MM.1S (cell line): ENCODE data around the gene CDC16.

Experiments
- DNase-seq: peaks from one replicate; pipeline ENCODE4 v3.0.0-alpha.2; 2015
- H2AFZ ChIP-seq: fragments of 300-600 bp; sonication (generic); 2 replicates; pipeline ENCODE4 v1.6.0; 2016; ENCODE audit warnings: antibody characterized with exemption, low read length
- H3F3A ChIP-seq: fragments of 300-600 bp; sonication (generic); 2 replicates; pipeline ENCODE4 v1.6.1; 2016; ENCODE audit warnings: mild to moderate bottlenecking, antibody characterized with exemption, low read length, moderate library complexity, mixed read lengths; ENCODE audit not compliant: insufficient read depth
- H3K27ac ChIP-seq: fragments of 300-600 bp; sonication (generic); 2 replicates; pipeline ENCODE4 v1.5.1; 2016; ENCODE audit warnings: mild to moderate bottlenecking, low read length
- H3K27me3 ChIP-seq: fragments of 300-600 bp; sonication (generic); replicated peaks from 2 replicates; pipeline ENCODE4 v1.6.0; 2016; ENCODE audit warnings: low read length; ENCODE audit not compliant: insufficient read depth
- H3K36me3 ChIP-seq: fragments of 300-600 bp; sonication (generic); replicated peaks from 2 replicates; pipeline ENCODE4 v1.6.1; 2016; ENCODE audit warnings: mild to moderate bottlenecking, low read length, mixed read lengths; ENCODE audit not compliant: insufficient read depth
- H3K4me1 ChIP-seq: fragments of 300-600 bp; sonication (generic); 2 replicates; pipeline ENCODE4 v1.6.1; 2016; ENCODE audit warnings: low read length, mixed read lengths
- H3K4me2 ChIP-seq: fragments of 300-600 bp; sonication (generic); 2 replicates; pipeline ENCODE4 v1.6.0; 2016; ENCODE audit warnings: low read depth, low read length
- H3K4me3 ChIP-seq: fragments of 300-600 bp; sonication (generic); 2 replicates; pipeline ENCODE4 v1.5.1; 2016; ENCODE audit warnings: low read length, mixed read lengths
- H3K79me2 ChIP-seq: fragments of 300-600 bp; sonication (generic); 2 replicates; pipeline ENCODE4 v1.6.1; 2016; ENCODE audit warnings: mixed run types, low read length, mixed read lengths
- H3K9ac ChIP-seq: fragments of 300-600 bp; sonication (generic); 2 replicates; pipeline ENCODE4 v1.6.1; 2016; ENCODE audit warnings: low read length, mixed read lengths
- H3K9me2 ChIP-seq: fragments of 300-600 bp; sonication (generic); replicated peaks from 2 replicates; pipeline ENCODE4 v1.6.1; 2016; ENCODE audit warnings: mild to moderate bottlenecking, low read length, mixed read lengths; ENCODE audit not compliant: insufficient read depth
- H3K9me3 ChIP-seq: fragments of 300-600 bp; sonication (generic); replicated peaks from 2 replicates; pipeline ENCODE4 v1.6.1; 2016; ENCODE audit warnings: mild to moderate bottlenecking, low read length, mixed read lengths; ENCODE audit not compliant: insufficient read depth
- H4K20me1 ChIP-seq: fragments of 300-600 bp; sonication (generic); 2 replicates; pipeline ENCODE4 v1.6.1; 2016; ENCODE audit warnings: mild to moderate bottlenecking, low read length, moderate library complexity, mixed read lengths; ENCODE audit not compliant: insufficient read depth
- EZH2 ChIP-seq: fragments of 300-600 bp; sonication (generic); optimal IDR thresholded peaks from 2 replicates; pipeline ENCODE3; 2017; ENCODE audit warnings: low read depth, mild to moderate bottlenecking, antibody characterized with exemption, low read length, mixed read lengths
- EZH2phosphoT487 ChIP-seq: fragments of 300-600 bp; sonication (generic); IDR thresholded peaks from 2 replicates; pipeline ENCODE4 v1.6.1; 2018; ENCODE audit warnings: antibody characterized with exemption, low read length
- TF ChIP-seq, protein P1 (sequence below): fragments of 300-600 bp; sonication (generic); IDR thresholded peaks from 2 replicates; pipeline ENCODE4 v1.5.1; 2016; ENCODE audit warnings: antibody characterized with exemption, low read length, mixed read lengths

Gene CDC16

DNA sequence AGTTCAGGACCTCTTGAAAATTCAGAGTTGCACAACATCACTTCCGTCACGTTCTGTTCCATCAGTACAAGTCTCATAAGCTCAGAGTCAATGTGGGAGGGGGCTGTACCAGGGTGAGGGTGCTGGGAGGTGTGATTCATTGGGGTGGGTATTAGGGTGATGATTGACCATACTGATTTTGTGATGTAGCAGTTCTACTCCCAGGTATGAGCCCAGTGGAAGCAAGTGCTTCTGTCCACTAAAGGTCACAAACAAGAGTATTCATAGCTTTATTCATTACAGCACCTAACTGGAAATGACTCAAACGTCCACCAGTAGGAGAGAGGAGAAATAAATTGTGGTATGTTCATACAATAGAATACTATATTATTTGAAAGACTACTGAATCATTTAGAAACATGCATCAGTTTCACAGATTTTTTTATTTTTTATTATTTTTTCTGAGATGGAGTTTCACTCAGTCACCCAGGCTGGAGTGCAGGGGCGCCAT is 34.6 kb downstream of the CDC16 start:
- Histone ChIP-seq H3F3A (peaks cover 11% of the 10 kb centered on the region), H3K9ac (no peak overlapping the region), H3K79me2 (peaks cover 59% of the 10 kb centered on the region), H3K9me2 (no peaks in the 10 kb centered on the region), H3K27me3 (no peaks in the 10 kb centered on the region), H4K20me1 (no peaks in the 10 kb centered on the region), H3K4me3 (no peak overlapping the region), H3K4me2 (no peak overlapping the region), H2AFZ (no peak overlapping the region), H3K4me1 (peaks cover 64% of the 10 kb centered on the region), H3K9me3 (no peaks in the 10 kb centered on the region), H3K27ac (no peak overlapping the region; the same call in 1 of the 2 replicates), H3K36me3 (peaks cover 26% of the 10 kb centered on the region)
- no peak for DNase-seq
- TF ChIP-seq EZH2: no peak
- TF ChIP-seq, protein P1, sequence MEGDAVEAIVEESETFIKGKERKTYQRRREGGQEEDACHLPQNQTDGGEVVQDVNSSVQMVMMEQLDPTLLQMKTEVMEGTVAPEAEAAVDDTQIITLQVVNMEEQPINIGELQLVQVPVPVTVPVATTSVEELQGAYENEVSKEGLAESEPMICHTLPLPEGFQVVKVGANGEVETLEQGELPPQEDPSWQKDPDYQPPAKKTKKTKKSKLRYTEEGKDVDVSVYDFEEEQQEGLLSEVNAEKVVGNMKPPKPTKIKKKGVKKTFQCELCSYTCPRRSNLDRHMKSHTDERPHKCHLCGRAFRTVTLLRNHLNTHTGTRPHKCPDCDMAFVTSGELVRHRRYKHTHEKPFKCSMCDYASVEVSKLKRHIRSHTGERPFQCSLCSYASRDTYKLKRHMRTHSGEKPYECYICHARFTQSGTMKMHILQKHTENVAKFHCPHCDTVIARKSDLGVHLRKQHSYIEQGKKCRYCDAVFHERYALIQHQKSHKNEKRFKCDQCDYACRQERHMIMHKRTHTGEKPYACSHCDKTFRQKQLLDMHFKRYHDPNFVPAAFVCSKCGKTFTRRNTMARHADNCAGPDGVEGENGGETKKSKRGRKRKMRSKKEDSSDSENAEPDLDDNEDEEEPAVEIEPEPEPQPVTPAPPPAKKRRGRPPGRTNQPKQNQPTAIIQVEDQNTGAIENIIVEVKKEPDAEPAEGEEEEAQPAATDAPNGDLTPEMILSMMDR: no peak

- Histone ChIP-seq H3K27ac (peak overlapping the region; percentile 33; the same call in 1 of the 2 replicates), H3K9me3 (no peaks in the 10 kb centered on the region), H3K27me3 (no peaks in the 10 kb centered on the region), H2AFZ (no peak overlapping the region), H3K79me2 (peaks cover 47% of the 10 kb centered on the region), H4K20me1 (no peaks in the 10 kb centered on the region), H3K4me3 (no peak overlapping the region), H3K9me2 (no peaks in the 10 kb centered on the region), H3K9ac (no peak overlapping the region), H3K36me3 (peaks cover 11% of the 10 kb centered on the region; the same call in 1 of the 2 replicates), H3F3A (peaks cover 28% of the 10 kb centered on the region), H3K4me2 (no peak overlapping the region), H3K4me1 (peaks cover 64% of the 10 kb centered on the region)
- TF ChIP-seq EZH2: no peak
- TF ChIP-seq, protein P1: no peak
- TF ChIP-seq EZH2phosphoT487: no peak
- no peak for DNase-seq
These were observed 38.3 kb downstream of the CDC16 start for GRCh38 chr13:114272977-114273376.

DNA sequence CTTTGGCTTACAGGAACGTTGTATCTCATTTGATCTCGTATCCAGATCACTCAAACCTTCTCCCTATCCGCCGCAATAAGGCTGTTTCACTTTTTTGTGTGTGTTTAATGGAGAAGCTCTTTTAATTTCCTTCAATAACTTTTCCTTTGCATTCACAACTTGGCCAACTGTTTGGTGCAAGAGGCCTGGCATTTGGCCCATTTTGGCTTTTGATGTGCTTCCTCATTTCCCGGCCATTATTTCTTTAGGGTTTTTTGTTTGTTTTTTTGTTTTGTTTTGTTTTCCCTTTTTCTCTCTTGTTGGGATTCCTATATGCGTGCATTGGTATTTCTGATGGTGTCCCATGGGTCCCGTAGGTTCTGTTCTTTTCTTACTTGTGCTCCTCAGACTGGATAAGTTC is 40.6 kb downstream of the CDC16 start:
- H3K36me3 ChIP-seq: no peaks in the 10 kb centered on the region; the same call in 1 of the 2 replicates
- no peaks in the 10 kb centered on the region for H4K20me1 ChIP-seq
- H3K9me3 ChIP-seq: no peaks in the 10 kb centered on the region
- peak overlapping the region; percentile 21; the same call in 1 of the 2 replicates for H3K4me2 ChIP-seq
- peaks cover 47% of the 10 kb centered on the region for H3F3A ChIP-seq
- H3K4me3 ChIP-seq: no peak overlapping the region
- no peaks in the 10 kb centered on the region for H3K9me2 ChIP-seq
- TF ChIP-seq, protein P1: no peak
- TF ChIP-seq EZH2 (no peak), EZH2phosphoT487 (no peak)
- no peaks in the 10 kb centered on the region for H3K27me3 ChIP-seq
- no peak for DNase-seq
- H3K4me1 ChIP-seq: peaks cover 73% of the 10 kb centered on the region
- peaks cover 41% of the 10 kb centered on the region for H3K79me2 ChIP-seq
- H2AFZ ChIP-seq: no peak overlapping the region
- peak overlapping the region; percentile 100; the same call in 1 of the 2 replicates for H3K27ac ChIP-seq
- H3K9ac ChIP-seq: peak overlapping the region; percentile 27
